IMR-90 (cell line): ENCODE measurements around the gene CALR. TPM values are rescaled to one million over a fixed set of nuclear protein-coding genes. Genes with fewer than 3 reads are reported as not detected.

ENCODE experiments used
- ATAC-seq: fragments of 200-7000 bp; cut with Tn5 transposase; 2 replicates; pipeline ENCODE4 v1.9.1; 2020; ENCODE audit warnings: low read depth, mild to moderate bottlenecking, moderate library complexity
- BruUV-seq: library from RNA; stranded (reverse); fragments of 400-500 nt; replicated peaks from 2 replicates; lab custom pipeline; 2021; lab: Mats Ljungman, UMichigan
- CTCF ChIA-PET: fragments of 300-600 bp; formaldehyde crosslinking; extraction: SDS; loops from one replicate; lab custom pipeline; 2021; ENCODE audit warnings: antibody characterized with exemption; lab: Yijun Ruan, JAX
- POLR2A ChIA-PET: fragments of 300-600 bp; sonication (Branson Sonifier 250); formaldehyde crosslinking; loops from one replicate; lab custom pipeline; 2022; ENCODE audit warnings: antibody characterized with exemption; ENCODE audit not compliant: unreplicated experiment; lab: Charles Lee
- DNase-seq: peaks from one replicate; pipeline ENCODE4 v3.0.0; 2013
- H2AFZ ChIP-seq: replicated peaks from 2 replicates; pipeline ENCODE3; 2013; ENCODE audit warnings: low read length, mild to moderate bottlenecking; ENCODE audit not compliant: poor library complexity
- H2AK5ac ChIP-seq: 2 replicates; pipeline ENCODE4 v1.6.1; 2013; ENCODE audit warnings: low read depth, low read length, inconsistent platforms
- H2AK9ac ChIP-seq: replicated peaks from 2 replicates; pipeline ENCODE3; 2013; ENCODE audit warnings: mild to moderate bottlenecking, low read depth, low read length, moderate library complexity; ENCODE audit not compliant: poor library complexity
- H2BK120ac ChIP-seq: 2 replicates; pipeline ENCODE4 v1.6.1; 2013; ENCODE audit warnings: low read depth, low read length, inconsistent platforms
- H2BK15ac ChIP-seq: 3 replicates; pipeline ENCODE4 v1.6.1; 2013; ENCODE audit warnings: low read depth, low read length, inconsistent platforms
- H2BK20ac ChIP-seq: 2 replicates; pipeline ENCODE4 v1.6.1; 2013; ENCODE audit warnings: low read depth, mild to moderate bottlenecking, inconsistent platforms, low read length, moderate library complexity
- H2BK5ac ChIP-seq: 2 replicates; pipeline ENCODE4 v1.6.1; 2013; ENCODE audit warnings: mild to moderate bottlenecking, low read depth, low read length, inconsistent platforms; ENCODE audit not compliant: poor library complexity, severe bottlenecking
- H3K14ac ChIP-seq: replicated peaks from 2 replicates; pipeline ENCODE4 v1.6.1; 2013; ENCODE audit warnings: low read depth, low read length, inconsistent platforms
- H3K18ac ChIP-seq: 2 replicates; pipeline ENCODE4 v1.6.1; 2013; ENCODE audit warnings: low read depth, low read length, control low read depth
- H3K23ac ChIP-seq: 2 replicates; pipeline ENCODE4 v1.6.1; 2013; ENCODE audit warnings: low read depth, low read length, inconsistent platforms
- H3K27ac ChIP-seq: 2 replicates; pipeline ENCODE4 v1.5.1; 2013; ENCODE audit warnings: mild to moderate bottlenecking, control low read depth, low read length; ENCODE audit not compliant: insufficient read depth
- H3K27me3 ChIP-seq: 2 replicates; pipeline ENCODE4 v1.6.1; 2013; ENCODE audit warnings: low read length; ENCODE audit not compliant: control insufficient read depth, insufficient read depth
- H3K36me3 ChIP-seq: 2 replicates; pipeline ENCODE4 v1.6.1; 2013; ENCODE audit warnings: low read length, mixed read lengths; ENCODE audit not compliant: control insufficient read depth, insufficient read depth
- H3K4ac ChIP-seq: 2 replicates; pipeline ENCODE4 v1.6.1; 2013; ENCODE audit warnings: low read depth, low read length, inconsistent platforms
- H3K4me1 ChIP-seq: 2 replicates; pipeline ENCODE4 v1.6.1; 2013; ENCODE audit warnings: low read length, mixed read lengths; ENCODE audit not compliant: control insufficient read depth, insufficient read depth
- H3K4me2 ChIP-seq: 2 replicates; pipeline ENCODE4 v1.6.1; 2013; ENCODE audit warnings: low read depth, mild to moderate bottlenecking, control low read depth, low read length, moderate library complexity
- H3K4me3 ChIP-seq: 2 replicates; pipeline ENCODE4 v1.5.1; 2013; ENCODE audit warnings: low read depth, mild to moderate bottlenecking, control low read depth, low read length, moderate library complexity; ENCODE audit not compliant: insufficient read depth
- H3K56ac ChIP-seq: 2 replicates; pipeline ENCODE4 v1.6.1; 2013; ENCODE audit warnings: low read length, inconsistent platforms; ENCODE audit not compliant: insufficient read depth; ENCODE audit errors: extremely low read depth
- H3K79me1 ChIP-seq, 2 experiments: 2 replicates each; pipeline ENCODE4 v1.6.1; 2013; ENCODE audit warnings: low read length in 2 of 2, inconsistent platforms in 1 of 2, low read depth in 1 of 2
- H3K9ac ChIP-seq: 2 replicates; pipeline ENCODE4 v1.6.1; 2013; ENCODE audit warnings: low read depth, low read length, control low read depth
- H3K9me1 ChIP-seq: 2 replicates; pipeline ENCODE4 v1.6.1; 2013; ENCODE audit warnings: low read length, inconsistent platforms; ENCODE audit not compliant: insufficient read depth
- H3K9me3 ChIP-seq: 2 replicates; pipeline ENCODE4 v1.6.1; 2013; ENCODE audit warnings: low read length; ENCODE audit not compliant: control insufficient read depth, insufficient read depth
- H4K20me1 ChIP-seq: 2 replicates; pipeline ENCODE4 v1.6.1; 2013; ENCODE audit warnings: low read length, inconsistent platforms; ENCODE audit not compliant: insufficient read depth
- H4K5ac ChIP-seq: 2 replicates; pipeline ENCODE4 v1.6.1; 2013; ENCODE audit warnings: mild to moderate bottlenecking, low read depth, low read length, control low read depth
- H4K8ac ChIP-seq, 2 experiments: 2 replicates each; pipeline ENCODE4 v1.6.1; 2013; ENCODE audit warnings: low read depth in 2 of 2, low read length in 2 of 2, control low read depth in 1 of 2, inconsistent platforms in 1 of 2
- H4K91ac ChIP-seq: 2 replicates; pipeline ENCODE4 v1.6.1; 2013; ENCODE audit warnings: low read depth, low read length, inconsistent platforms; ENCODE audit not compliant: insufficient read depth
- BHLHE40 ChIP-seq: fragments of 150-350 bp; IDR thresholded peaks from 2 replicates; pipeline ENCODE4 v1.6.1; 2016; ENCODE audit warnings: mild to moderate bottlenecking, low read depth, low read length
- CEBPB ChIP-seq: IDR thresholded peaks from 2 replicates; pipeline ENCODE4 v1.6.1; 2012; ENCODE audit warnings: low read depth, low read length, improper control_type of control experiment
- CHD1 ChIP-seq: IDR thresholded peaks from 2 replicates; pipeline ENCODE4 v1.6.1; 2012; ENCODE audit warnings: low read depth, low read length, improper control_type of control experiment
- ELK1 ChIP-seq: fragments of 150-350 bp; IDR thresholded peaks from 2 replicates; pipeline ENCODE4 v1.6.1; 2016; ENCODE audit warnings: low read depth, mild to moderate bottlenecking, low read length, moderate library complexity, borderline replicate concordance
- FOS ChIP-seq: fragments of 150-350 bp; IDR thresholded peaks from 2 replicates; pipeline ENCODE4 v1.6.1; 2016; ENCODE audit warnings: low read depth, low read length
- MAFK ChIP-seq: IDR thresholded peaks from 2 replicates; pipeline ENCODE4 v1.6.1; 2012; ENCODE audit warnings: low read depth, low read length, improper control_type of control experiment
- MAZ ChIP-seq: IDR thresholded peaks from 2 replicates; pipeline ENCODE4 v1.6.1; 2012; ENCODE audit warnings: low read depth, mild to moderate bottlenecking, low read length, improper control_type of control experiment, moderate library complexity, borderline replicate concordance
- MXI1 ChIP-seq: IDR thresholded peaks from 2 replicates; pipeline ENCODE4 v1.6.1; 2012; ENCODE audit warnings: low read depth, mild to moderate bottlenecking, low read length, moderate library complexity, borderline replicate concordance
- NFE2L2 ChIP-seq: fragments of 150-350 bp; IDR thresholded peaks from 2 replicates; pipeline ENCODE4 v1.6.1; 2016; ENCODE audit warnings: low read depth, mild to moderate bottlenecking, low read length
- POLR2A ChIP-seq: IDR thresholded peaks from 2 replicates; pipeline ENCODE4 v1.6.1; 2012; ENCODE audit warnings: mild to moderate bottlenecking, low read depth, low read length
- RAD21 ChIP-seq: IDR thresholded peaks from 2 replicates; pipeline ENCODE4 v1.6.1; 2012; ENCODE audit warnings: low read length, improper control_type of control experiment
- RCOR1 ChIP-seq: IDR thresholded peaks from 2 replicates; pipeline ENCODE4 v1.6.1; 2012; ENCODE audit warnings: mild to moderate bottlenecking, low read length, improper control_type of control experiment; ENCODE audit not compliant: insufficient replicate concordance
- RFX5 ChIP-seq: IDR thresholded peaks from 2 replicates; pipeline ENCODE4 v1.8.0; 2012; ENCODE audit warnings: low read depth, mild to moderate bottlenecking, low read length, moderate library complexity
- SMC3 ChIP-seq: fragments of 150-350 bp; IDR thresholded peaks from 2 replicates; pipeline ENCODE4 v1.6.1; 2016; ENCODE audit warnings: low read depth, mild to moderate bottlenecking, antibody characterized with exemption, low read length, moderate library complexity
- USF2 ChIP-seq: fragments of 150-350 bp; IDR thresholded peaks from 2 replicates; pipeline ENCODE4 v1.6.1; 2017; ENCODE audit warnings: mild to moderate bottlenecking, antibody characterized with exemption, low read length, low read depth
- WGBS, 2 experiments: methylation state at CpG; one replicate each; pipeline versions ENCODE4 v1.1.5 to v1.1.7; 2013; ENCODE audit warnings: missing lambda C conversion rate in 2 of 2; ENCODE audit not compliant: insufficient read length in 1 of 2; ENCODE audit errors: extremely low coverage in 2 of 2; 5-methylcytosine and 5-hydroxymethylcytosine counted together
- dilution Hi-C: fragments of 300-500 bp; cut with HindIII; formaldehyde crosslinking; loops from one replicate; pipeline ENCODE4 v1.14.3; 2018; ENCODE audit warnings: low sequenced_read_pairs; ENCODE audit not compliant: unreplicated experiment
- in situ Hi-C: fragments of 300-500 bp; cut with MboI; formaldehyde crosslinking; loops from 3 replicates; pipeline ENCODE4 v1.14.3; 2019; ENCODE audit warnings: low sequenced_read_pairs, inconsistent platforms, mixed read lengths
- intact Hi-C: fragments of 100-400 bp; cut with micrococcal nuclease; formaldehyde crosslinking; loops from 2 replicates; pipeline ENCODE4 v1.10.0; 2022
- polyA plus RNA-seq, 3 experiments: library from polyadenylated mRNA; depleted of rRNA; stranded (reverse); fragments of >200 nt; gene quantifications; 2 replicates each; pipeline ENCODE4 v1.2.3, GENCODE V29; 2012; ENCODE audit warnings: low replicate concordance in 1 of 3
- total RNA-seq: library from RNA; depleted of rRNA; stranded (reverse); fragments of >200 nt; gene quantifications from 2 replicates; pipeline ENCODE4 v1.2.3, GENCODE V29; 2012
- TF ChIP-seq, protein P1 (sequence below): conservative IDR thresholded peaks from 2 replicates; pipeline ENCODE4 v1.5.1; 2012; ENCODE audit warnings: mild to moderate bottlenecking, low read depth, low read length, improper control_type of control experiment

Gene CALR
- total and polyA plus RNA-seq, 2 of the 4 experiments (the other 2 are of a cell fraction): 1,932 to 3,358 TPM

- intact Hi-C loops (no loop called here), in situ Hi-C loops (loop anchor here (25.0 kb wide), 1 partner anchor 746 kb away; a partner anchor contains a TSS), dilution Hi-C loops (no loop called here)
- H3K23ac ChIP-seq: no peak overlapping the region; the same call in 1 of the 2 replicates
- TF ChIP-seq, protein P1, sequence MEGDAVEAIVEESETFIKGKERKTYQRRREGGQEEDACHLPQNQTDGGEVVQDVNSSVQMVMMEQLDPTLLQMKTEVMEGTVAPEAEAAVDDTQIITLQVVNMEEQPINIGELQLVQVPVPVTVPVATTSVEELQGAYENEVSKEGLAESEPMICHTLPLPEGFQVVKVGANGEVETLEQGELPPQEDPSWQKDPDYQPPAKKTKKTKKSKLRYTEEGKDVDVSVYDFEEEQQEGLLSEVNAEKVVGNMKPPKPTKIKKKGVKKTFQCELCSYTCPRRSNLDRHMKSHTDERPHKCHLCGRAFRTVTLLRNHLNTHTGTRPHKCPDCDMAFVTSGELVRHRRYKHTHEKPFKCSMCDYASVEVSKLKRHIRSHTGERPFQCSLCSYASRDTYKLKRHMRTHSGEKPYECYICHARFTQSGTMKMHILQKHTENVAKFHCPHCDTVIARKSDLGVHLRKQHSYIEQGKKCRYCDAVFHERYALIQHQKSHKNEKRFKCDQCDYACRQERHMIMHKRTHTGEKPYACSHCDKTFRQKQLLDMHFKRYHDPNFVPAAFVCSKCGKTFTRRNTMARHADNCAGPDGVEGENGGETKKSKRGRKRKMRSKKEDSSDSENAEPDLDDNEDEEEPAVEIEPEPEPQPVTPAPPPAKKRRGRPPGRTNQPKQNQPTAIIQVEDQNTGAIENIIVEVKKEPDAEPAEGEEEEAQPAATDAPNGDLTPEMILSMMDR: no peak
- TF ChIP-seq RAD21 (no peak), BHLHE40 (no peak), CHD1 (no peak), FOS (no peak), MAFK (no peak), RCOR1 (no peak), ELK1 (no peak), POLR2A (no peak), MAZ (no peak), RFX5 (no peak), CEBPB (no peak), MXI1 (no peak), NFE2L2 (no peak), USF2 (no peak), SMC3 (no peak)
- peak overlapping the region; percentile 63 for H2AFZ ChIP-seq
- H3K9me1 ChIP-seq: peaks cover 8% of the 10 kb centered on the region; the same call in 1 of the 2 replicates
- H3K27ac ChIP-seq: no peak overlapping the region
- CTCF ChIA-PET: no interaction called here
- H2BK120ac ChIP-seq: no peak overlapping the region
- peak overlapping the region; percentile 86 for H2AK5ac ChIP-seq
- no peak overlapping the region; the same call in 2 of the 3 replicates for H2BK15ac ChIP-seq
- no peak overlapping the region for H3K18ac ChIP-seq
- H4K91ac ChIP-seq: no peak overlapping the region
- no peaks in the 10 kb centered on the region for H3K27me3 ChIP-seq
- H2AK9ac ChIP-seq: peak overlapping the region; percentile 70
- H3K56ac ChIP-seq: no peak overlapping the region
- WGBS, 2 experiments: 92% methylated on average over 4 of the region's 5 CpGs; no CpG with 5 or more reads in 1 of the 2 experiments
- H4K8ac ChIP-seq: no peak overlapping the region
- no peak overlapping the region for H3K14ac ChIP-seq
- no peak overlapping the region for H3K4me2 ChIP-seq
- ATAC-seq (no peak), DNase-seq (no peak)
- no TSS peak for BruUV-seq
- no peaks in the 10 kb centered on the region for H3K9me3 ChIP-seq
- no peak overlapping the region for H3K4ac ChIP-seq
- H3K4me3 ChIP-seq: no peak overlapping the region
- peaks cover 0 to 10% of the 10 kb centered on the region in 2 experiments; a peak in 1 of 4 replicates for H3K79me1 ChIP-seq
- H3K9ac ChIP-seq: no peak overlapping the region
- peaks cover 3% of the 10 kb centered on the region; the same call in 1 of the 2 replicates for H3K4me1 ChIP-seq
- no peaks in the 10 kb centered on the region for H3K36me3 ChIP-seq
- no peak overlapping the region for H2BK20ac ChIP-seq
- POLR2A ChIA-PET: no interaction called here
- H4K5ac ChIP-seq: no peak overlapping the region
- H2BK5ac ChIP-seq: no peak overlapping the region
- H4K20me1 ChIP-seq: no peaks in the 10 kb centered on the region
These were observed 52.9 kb downstream of the CALR start for GRCh38 chr19:12991296-12991695.
